GM20431 (cell line): Measurements from ENCODE around the gene SSX2B.
"Not testable (repeated sequence)": the region's sequence is repeated elsewhere in the genome, so short reads cannot be mapped to it uniquely, and the experiment has no call there.

Experiments
- in situ Hi-C: fragments of 300-500 bp; cut with MseI, MboI; formaldehyde crosslinking; loops from one replicate; pipeline ENCODE4 v1.15.0; 2020; ENCODE audit warnings: low sequenced_read_pairs; ENCODE audit not compliant: unreplicated experiment

Gene SSX2B

GRCh38 chrX:52750952-52751351, at the start of gene SSX2B:
TSS of gene SSX2B (plus strand) at chrX:52751252. CDS start at chrX:52752681, 1,429 bp downstream.
- in situ Hi-C loops = not testable (repeated sequence)

GRCh38 chrX:52707078-52707477, 44.0 kb upstream of the SSX2B start, which contains the start of gene SSX2:
TSS of gene SSX2 (minus strand) at chrX:52707178. CDS start at chrX:52705749, 1,429 bp downstream.
- in situ Hi-C loops = not testable (repeated sequence)

- in situ Hi-C loops = not testable (repeated sequence)
These were observed 14.9 kb downstream of the SSX2B start for GRCh38 chrX:52765983-52766382.

GRCh38 chrX:52773504-52773903, 22.5 kb downstream of the SSX2B start:
- in situ Hi-C loops = not testable (repeated sequence)

- in situ Hi-C loops = not testable (repeated sequence)
These were observed 46.3 kb downstream of the SSX2B start, which contains the start of gene SPANXN5 for GRCh38 chrX:52797327-52797726. TSS of gene SPANXN5 (minus strand) at chrX:52797427. CDS start at chrX:52797348, 79 bp downstream.

GRCh38 chrX:52804876-52805275, 53.8 kb downstream of the SSX2B start:
- in situ Hi-C loops = not testable (repeated sequence)
